Body of pancreas (tissue), 4 donors: ENCODE results near the gene SLC25A25.

ENCODE experiments used
- CTCF ChIP-seq, 7 experiments: fragments of 450-650 bp in 4 of 7; fragments of 200-600 bp in 3 of 7; sonication (generic) in 3 of 7; IDR thresholded peaks; one replicate each; pipeline ENCODE4 v1.5.1; 2016 to 2019; ENCODE audit warnings: antibody characterized with exemption in 7 of 7
- POLR2A ChIP-seq, 3 donors: fragments of 450-650 bp; IDR thresholded peaks; one replicate each; pipeline ENCODE4 v1.6.1; 2016; ENCODE audit warnings: antibody characterized with exemption in 3 of 3, mild to moderate bottlenecking in 2 of 3

DNA sequence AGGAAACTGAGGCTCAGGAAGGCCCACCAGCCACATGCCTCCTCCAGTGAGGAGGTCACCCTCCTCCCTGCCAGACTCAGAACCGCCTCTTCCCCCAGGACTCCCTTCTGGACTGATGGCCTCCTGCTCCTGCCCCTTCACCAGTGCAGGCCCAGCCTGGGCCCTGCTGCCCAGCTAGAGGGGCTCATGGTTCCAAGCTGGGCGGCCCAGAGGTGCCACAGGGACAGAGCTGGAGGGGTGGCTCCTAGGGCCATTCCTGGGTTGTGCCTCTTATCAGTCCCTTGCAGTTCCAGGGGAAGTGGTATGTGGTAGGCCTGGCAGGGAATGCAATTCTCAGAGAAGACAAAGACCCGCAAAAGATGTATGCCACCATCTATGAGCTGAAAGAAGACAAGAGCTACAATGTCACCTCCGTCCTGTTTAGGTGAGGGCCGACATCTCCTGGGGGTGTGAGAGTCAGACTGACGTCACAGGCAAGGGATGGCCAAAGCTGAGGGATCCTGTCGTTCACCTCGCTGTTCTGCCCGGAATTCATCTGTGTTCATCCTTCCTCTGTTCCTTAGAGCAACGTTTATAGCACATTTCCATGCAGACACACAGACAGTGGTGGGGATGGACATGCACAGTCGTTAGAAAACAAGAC is 82.0 kb downstream of the SLC25A25 start:
- TF ChIP-seq CTCF (IDR thresholded peaks at IDR 0.05) (no peak), POLR2A (IDR thresholded peaks at IDR 0.05) (no peak)
